H7 (cell line): ENCODE data around the gene PITPNM2. TPM values are rescaled to one million over a fixed set of nuclear protein-coding genes. Genes with fewer than 3 reads are reported as not detected.

Experiments
- DNase-seq: peaks from one replicate; pipeline ENCODE4 v3.0.0; 2012
- H3K27me3 ChIP-seq: 2 replicates; pipeline ENCODE4 v1.6.0; 2011; ENCODE audit warnings: mild to moderate bottlenecking, low read length; ENCODE audit not compliant: control insufficient read depth, insufficient read depth
- H3K36me3 ChIP-seq: replicated peaks from 2 replicates; pipeline ENCODE4 v1.5.1; 2011; ENCODE audit warnings: low read length; ENCODE audit not compliant: control insufficient read depth, insufficient read depth
- H3K4me3 ChIP-seq: 2 replicates; pipeline ENCODE4 v1.5.1; 2011; ENCODE audit warnings: low read depth, mild to moderate bottlenecking, control low read depth, low read length, moderate library complexity; ENCODE audit not compliant: insufficient read depth
- total RNA-seq: library from RNA; depleted of rRNA; stranded (reverse); fragments of >200 nt; shearing (Covaris generic); gene quantifications from 2 replicates; pipeline ENCODE4 v1.2.3, GENCODE V29; 2014; rRNA removed

PITPNM2 gene
- total RNA-seq, 1 experiment from 2014 or later: 3.7 TPM

DNA sequence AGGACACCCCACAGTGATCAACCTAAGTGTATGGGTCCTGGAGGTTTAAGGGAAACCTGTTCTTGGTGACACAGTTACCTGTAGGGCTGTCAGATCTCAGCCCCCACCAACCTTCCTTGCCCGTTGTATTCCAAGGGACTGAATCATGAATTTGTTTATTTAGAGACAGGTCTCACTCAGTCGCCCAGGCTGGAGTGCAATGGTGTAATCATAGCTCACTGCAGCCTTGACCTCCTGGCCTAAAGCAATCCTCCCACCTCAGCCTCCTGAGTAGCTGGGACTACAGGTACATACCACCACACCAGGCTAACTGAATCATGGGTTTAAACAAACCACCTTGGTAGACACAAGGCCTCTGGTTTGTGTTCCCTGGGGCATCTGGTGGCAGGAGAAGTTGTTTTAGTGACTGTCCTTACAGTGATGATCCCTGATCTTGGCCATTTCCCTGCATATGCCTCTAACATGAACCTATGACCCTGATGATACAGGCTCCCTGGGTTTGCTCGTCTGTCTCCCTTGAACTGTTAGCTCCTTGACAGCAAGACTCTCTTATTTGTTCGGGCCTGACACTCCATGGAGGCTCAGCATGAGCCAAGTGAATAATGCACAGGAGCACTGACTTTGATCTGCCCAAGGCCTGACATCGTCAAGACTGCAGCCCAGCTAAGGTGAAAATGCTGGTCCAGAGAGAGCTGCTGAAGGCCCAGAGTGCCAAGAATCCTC is 47.9 kb downstream of the PITPNM2 start:
- H3K36me3 ChIP-seq: no peaks in the 10 kb centered on the region
- DNase-seq: no peak
- no peaks in the 10 kb centered on the region for H3K27me3 ChIP-seq
- no peak overlapping the region for H3K4me3 ChIP-seq

DNA sequence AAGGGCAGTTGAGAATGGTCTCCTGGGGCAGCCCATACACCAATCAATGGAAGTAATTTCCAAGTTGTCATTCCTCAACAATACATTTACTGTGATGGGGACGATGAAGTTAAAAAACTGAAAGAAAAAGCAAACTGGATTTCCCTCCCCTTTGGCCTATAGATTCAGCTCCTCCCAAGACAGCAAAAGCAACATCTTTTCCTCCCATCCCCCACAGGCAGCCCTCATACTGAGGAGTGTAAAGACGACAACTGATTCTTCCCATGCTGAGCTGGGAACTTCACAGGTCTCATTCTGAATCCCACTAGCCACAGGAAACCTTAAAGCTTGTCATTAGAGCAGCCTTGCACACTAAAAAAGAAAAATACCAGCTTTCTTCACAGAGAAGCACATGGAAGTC is 48.5 kb downstream of the PITPNM2 start:
- Histone ChIP-seq H3K36me3 (no peaks in the 10 kb centered on the region), H3K4me3 (no peak overlapping the region), H3K27me3 (no peaks in the 10 kb centered on the region)
- DNase-seq: no peak

DNA sequence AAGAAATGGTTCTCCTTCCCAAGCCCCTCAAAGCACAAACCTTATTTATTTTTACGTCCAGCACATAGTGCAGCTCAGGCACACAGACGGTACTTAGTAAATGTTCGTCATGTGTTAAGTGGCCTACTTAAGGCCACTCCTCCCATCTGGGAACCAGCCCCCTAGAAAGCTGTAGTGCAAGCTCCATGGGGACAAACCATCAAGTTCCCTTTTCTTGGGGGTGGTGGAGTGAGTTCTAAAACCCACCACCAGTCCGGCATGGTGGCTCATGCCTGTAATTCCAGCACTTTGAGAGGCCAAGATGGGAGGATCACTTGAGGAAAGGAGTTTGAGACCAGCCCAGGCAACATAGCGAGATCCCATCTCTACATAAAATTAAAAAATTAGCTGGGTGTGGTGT is 49.4 kb downstream of the PITPNM2 start:
- H3K4me3 ChIP-seq: no peak overlapping the region
- no peak for DNase-seq
- no peaks in the 10 kb centered on the region for H3K36me3 ChIP-seq
- no peaks in the 10 kb centered on the region for H3K27me3 ChIP-seq

Other genes starting within 250 kb of the PITPNM2 start
- gene ABCB9, start 184.6 kb downstream of the PITPNM2 start, total RNA-seq: 1.7 and 3.0 TPM in 2 replicates
- 17.8 and 23.4 TPM in 2 replicates for gene OGFOD2, start 175.8 kb downstream of the PITPNM2 start, total RNA-seq
- 203 and 220 TPM in 2 replicates for gene ARL6IP4, start 170.4 kb downstream of the PITPNM2 start, total RNA-seq
- gene MPHOSPH9, start 82.1 kb upstream of the PITPNM2 start, total RNA-seq: 54.5 and 91.7 TPM in 2 replicates
- gene MTRFR, start 82.3 kb upstream of the PITPNM2 start, total RNA-seq: 14.1 and 20.8 TPM in 2 replicates
- 167 and 217 TPM in 2 replicates for gene CDK2AP1, start 120.8 kb upstream of the PITPNM2 start, total RNA-seq
- 17.7 and 25.0 TPM in 2 replicates for gene SBNO1, start 213.8 kb upstream of the PITPNM2 start, total RNA-seq
- 16.1 and 18.1 TPM in 2 replicates for gene KMT5A, start 233.0 kb upstream of the PITPNM2 start, total RNA-seq